Stimulated activated CD8-positive, alpha-beta memory T cell treated with anti-CD3 and anti-CD28 coated beads, Interleukin-7, amount 100 ng/mL, for 48 hours (primary cell): ENCODE data around the gene IL32.

ENCODE experiments used
- DNase-seq, 2 donors: peaks; one replicate each; pipeline ENCODE4 v3.0.0-alpha.2; 2020; ENCODE audit warnings: low read depth in 1 of 2; ENCODE audit errors: extremely low read depth in 1 of 2

Gene IL32

DNA sequence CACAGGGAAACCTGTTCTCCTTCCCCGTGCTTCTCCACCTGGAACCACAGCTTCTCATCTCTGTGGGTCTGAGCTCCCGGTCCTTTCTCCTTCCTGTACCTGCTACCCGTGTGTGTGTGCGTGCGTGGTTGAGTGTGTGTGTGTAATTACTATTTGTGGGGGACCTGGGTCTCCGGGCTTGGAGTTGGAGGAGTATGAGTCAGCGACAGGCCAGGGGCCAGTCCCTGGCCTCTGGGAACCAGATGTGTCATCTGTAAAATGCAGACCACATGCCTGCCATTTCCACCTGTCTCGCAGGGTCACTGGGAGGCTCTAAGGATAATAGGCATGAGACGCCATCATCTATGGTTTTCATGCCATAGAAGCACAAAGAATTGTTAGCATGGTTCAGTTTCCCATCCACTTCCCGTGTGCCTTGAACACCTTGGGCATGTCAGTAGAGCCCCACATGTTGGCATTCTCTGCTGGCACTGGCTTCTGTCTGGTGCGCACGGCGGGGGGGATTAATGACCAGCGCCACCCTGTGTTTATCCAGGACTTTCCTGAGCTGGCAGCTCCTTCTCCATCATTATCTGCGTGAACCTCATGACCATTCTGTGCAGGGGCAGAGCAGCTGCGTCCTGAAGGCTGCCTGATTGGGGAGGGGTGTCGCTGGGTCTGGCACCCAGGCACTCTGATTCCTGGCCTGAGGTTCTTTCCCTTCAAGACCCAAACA is 48.5 kb downstream of the IL32 start:
- no peak for DNase-seq

DNA sequence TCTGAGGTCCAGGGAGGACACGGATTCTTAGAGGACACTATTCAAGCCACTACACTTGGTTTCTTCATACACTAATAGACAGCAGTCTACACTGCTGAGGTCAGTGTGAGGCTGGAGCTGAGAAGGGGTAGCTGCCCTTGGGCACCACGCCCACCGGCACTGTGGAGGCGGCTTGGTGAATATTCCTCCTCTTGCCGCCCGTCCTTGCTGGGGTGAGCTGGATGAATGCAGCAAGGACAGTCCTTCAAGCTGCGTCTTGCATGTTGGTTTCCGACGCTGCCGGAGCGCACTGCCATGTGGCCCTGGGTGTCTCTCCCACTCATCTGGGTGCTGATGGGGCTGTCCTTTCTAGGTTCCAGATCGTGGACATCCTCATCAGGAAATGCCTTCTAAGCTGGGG is 49.6 kb downstream of the IL32 start:
- DNase-seq: no peak

DNA sequence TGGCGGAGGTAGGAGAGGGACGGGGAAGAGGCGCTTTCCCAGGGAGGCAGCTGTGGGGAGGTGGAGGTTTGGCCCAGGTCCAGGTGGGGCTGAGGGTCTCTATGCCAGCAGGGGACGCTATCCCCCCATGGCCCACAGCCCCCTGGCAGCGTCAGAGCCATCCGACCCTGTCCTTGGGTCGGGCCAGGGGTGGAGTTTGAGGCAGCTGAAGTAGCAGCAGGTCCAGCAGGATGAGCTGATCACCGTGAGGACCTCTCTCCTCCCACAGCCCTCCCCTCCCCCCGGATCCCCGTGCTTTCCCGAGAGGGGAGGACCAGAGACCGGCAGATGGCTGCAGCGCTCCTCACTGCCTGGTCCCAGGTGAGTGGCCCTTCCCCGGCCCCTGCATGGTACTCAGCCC is 50.1 kb downstream of the IL32 start:
- no peak for DNase-seq

DNA sequence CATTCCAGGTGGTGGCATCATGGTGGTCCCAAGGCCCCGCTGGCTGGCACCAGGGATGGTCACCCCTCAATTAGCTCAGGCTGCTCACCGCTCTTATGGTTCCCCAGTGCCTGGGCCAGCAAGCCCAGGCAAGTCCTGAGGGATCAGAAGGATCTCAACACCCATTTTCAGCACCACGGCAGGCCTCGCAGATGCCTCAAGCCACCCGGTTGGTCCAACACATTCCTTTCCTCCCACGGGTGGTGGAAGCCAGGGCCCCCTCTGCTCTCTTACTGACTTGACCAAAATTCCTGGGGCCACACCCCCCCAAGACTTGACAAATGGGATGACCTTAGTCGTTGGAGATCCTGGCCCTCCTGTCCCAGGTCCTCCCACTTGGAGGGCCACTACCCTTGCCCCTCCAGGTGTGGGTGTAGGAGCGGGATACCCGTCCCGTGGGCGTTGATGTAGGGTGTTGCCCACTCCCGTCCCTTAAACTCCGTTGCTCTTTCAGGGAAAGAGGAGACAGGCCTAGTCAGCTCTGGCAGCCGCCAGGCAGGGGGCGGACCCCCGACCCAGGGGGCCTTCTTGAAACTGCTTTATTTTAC is 52.9 kb downstream of the IL32 start:
- no peak for DNase-seq

DNA sequence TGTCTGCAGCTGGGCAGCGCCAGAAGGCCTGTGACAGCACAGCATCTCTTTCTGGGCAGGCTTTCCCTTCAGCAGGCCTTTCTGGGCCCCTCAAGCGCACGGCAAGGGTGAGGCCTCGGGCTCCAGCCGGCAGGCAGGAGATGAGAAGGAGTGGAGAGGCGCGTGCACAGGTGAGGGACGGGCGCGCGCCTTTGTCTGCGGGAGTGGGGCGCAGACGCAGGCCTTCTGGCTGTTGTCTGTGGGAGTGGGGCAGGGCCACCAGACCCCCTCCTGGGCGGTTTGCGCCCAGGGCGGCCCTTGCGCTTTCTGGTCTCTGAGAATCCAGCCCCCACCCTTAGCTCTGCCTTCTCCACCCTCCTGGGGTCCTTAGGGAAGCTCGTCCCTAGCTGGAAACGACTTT is 53.4 kb downstream of the IL32 start:
- DNase-seq: no peak
